ENCODE data around the gene ZC3H7B.

DNA sequence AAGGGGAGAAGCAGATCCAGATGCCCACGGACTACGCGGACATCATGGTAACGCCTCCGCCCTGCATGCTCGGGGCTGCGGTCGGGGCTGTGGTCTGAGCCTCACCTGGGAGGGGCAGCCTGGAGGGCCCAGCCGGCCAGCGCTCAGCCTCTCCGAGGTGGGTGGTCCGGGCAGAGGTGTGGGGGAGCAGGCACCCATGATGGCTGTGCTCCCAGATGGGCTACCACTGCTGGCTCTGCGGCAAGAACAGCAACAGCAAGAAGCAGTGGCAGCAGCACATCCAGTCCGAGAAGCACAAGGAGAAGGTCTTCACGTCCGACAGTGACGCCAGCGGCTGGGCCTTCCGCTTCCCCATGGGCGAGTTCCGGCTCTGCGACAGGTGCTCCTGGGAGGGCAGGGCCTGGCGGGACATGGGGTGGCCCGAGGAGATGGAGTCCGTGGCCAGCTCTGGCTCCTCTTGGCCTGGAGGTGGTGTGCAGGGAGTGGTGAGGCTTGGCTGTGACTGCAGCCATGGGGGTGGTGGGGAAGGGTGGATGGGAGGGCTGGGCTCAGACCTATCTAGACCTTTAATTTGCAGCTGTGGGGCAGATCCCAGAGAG is 55.2 kb downstream of the ZC3H7B start:
- TF ChIP-seq EP300 (IDR thresholded peaks at IDR 0.05) (no peak), CTCF (IDR thresholded peaks at IDR 0.05) (no peak), POLR2AphosphoS5 (IDR thresholded peaks at IDR 0.05) (no peak)
